Colon (tissue), 2 donors: Measurements from ENCODE around the gene OR8B3.

ENCODE experiments used
- FAIRE-seq: peaks from 2 replicates; lab custom pipeline; 2012; peaks lifted over from hg19 to GRCh38; lab: Jason Lieb, UNC
- donor health status: control.
- donor health status: control.

OR8B3 gene

DNA sequence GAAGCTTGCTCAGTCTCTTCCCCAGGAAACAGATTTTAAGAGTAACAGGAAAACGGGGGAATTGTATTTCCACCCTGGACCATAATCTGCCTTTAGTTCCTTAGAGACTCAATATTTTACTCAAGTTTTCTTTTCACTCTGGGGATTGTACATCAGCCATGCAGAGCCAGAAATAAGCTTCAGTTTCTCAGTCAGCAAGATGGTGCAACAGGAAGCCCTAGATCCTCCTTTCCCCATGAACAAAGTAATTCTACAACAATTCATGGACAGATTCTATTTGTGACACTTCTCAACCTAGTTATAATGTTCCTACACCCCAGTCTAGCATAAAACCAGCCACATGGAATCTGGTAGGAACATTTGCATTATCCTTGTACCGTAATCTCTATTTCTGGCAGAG is 39.3 kb downstream of the OR8B3 start:
- no peak for FAIRE-seq

DNA sequence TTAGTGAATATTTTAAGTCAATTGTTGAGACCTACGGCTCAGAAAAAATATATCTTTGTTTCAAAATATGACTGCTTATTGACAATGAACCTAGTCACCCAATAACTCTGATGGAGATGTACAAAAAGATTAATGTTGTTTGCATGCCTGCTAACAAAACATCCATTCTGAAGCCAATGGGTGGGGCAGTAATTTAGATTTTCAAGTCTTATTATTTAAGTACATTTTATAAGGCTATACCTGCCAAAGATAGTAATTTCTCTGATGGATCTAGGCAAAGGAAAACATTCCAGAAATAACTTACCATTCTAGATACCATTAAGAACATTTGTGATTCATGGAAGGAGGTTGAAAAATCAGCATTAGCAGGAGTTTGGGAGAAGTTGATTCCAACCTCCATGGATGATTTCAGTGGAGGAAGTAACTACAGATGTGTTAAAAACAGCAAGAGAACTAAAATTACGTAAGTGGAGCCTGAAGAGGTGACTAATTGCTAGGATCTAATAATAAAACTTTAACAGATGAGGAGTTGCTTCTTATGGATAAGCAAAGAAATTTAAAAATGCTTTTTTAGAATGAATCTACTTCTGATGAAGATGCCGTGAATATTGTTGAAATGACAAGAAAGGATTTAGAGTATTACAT is 52.4 kb downstream of the OR8B3 start:
- FAIRE-seq = no peak
